Effector CD8-positive, alpha-beta T cell (primary cell): ENCODE measurements around the gene SLC6A4.
"Not testable (repeated sequence)": the region's sequence is repeated elsewhere in the genome, so short reads cannot be mapped to it uniquely, and the experiment has no call there.

ENCODE experiments used
- DNase-seq: peaks from one replicate; lab custom pipeline; 2025; lab: John Stamatoyannopoulos, UW

SLC6A4 gene

GRCh38 chr17:30172560-30172959 lies 62.9 kb downstream of the SLC6A4 start:
- DNase-seq, result no peak

DNA sequence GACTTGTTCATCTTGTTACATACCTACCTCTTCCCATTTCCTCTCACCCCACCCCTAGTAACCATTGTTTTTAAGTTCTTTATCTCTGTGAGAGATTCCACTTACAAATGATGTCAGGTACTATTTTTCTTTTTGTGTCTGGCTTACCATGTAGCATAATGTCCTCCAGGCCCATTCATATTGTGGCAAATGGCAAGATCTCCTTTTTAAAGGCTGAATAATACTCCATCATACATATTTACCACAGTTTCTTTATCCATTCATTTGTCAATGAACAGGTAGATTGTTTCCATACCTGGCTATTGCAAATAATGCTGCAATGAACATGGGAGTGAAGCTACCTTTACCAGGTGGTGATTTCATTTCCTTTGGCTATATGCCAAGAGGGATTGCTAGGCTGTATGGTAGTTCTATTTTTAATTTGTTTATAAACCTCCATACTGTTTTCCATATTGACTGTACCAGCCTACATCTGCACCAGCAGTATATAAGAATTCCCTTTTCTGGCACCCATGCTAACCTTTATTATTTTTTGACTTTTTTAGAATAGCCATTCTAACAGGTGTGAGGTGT lies 65.0 kb downstream of the SLC6A4 start:
- DNase-seq, result no peak

GRCh38 chr17:30165960-30166359 lies 69.5 kb downstream of the SLC6A4 start:
- no peak for DNase-seq

- DNase-seq, result no peak
Measured at GRCh38 chr17:30165147-30165546, 70.3 kb downstream of the SLC6A4 start.

DNA sequence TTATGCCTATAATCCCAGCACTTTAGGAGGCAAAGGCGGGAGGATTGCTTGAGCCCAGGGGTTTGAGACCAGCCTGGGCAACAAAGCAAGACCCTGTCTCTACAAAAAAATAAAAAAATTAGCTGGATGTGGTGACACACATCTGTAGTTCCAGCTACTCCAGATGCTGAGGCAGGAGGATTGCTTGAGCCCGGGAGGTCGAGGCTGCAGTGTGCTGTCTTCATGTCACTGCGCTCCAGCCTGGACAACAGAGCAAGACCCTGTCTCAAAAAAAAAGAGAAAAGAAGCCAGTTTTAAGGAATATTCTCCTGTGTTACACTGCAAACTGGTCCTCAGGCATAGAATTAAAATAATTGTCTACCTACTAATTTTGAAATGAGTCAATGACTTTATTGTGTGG lies 71.0 kb downstream of the SLC6A4 start:
- no peak for DNase-seq

- no peak for DNase-seq
Measured at GRCh38 chr17:30161601-30162000, 73.9 kb downstream of the SLC6A4 start.

- DNase-seq, result no peak
Measured at GRCh38 chr17:30160419-30161172, 74.9 kb downstream of the SLC6A4 start.

- no peak for DNase-seq
Measured at GRCh38 chr17:30158896-30159625, 76.4 kb downstream of the SLC6A4 start.

- DNase-seq, result no peak
Measured at GRCh38 chr17:30155389-30155788, 80.1 kb downstream of the SLC6A4 start.

GRCh38 chr17:30153463-30153862 lies 82.0 kb downstream of the SLC6A4 start:
- no peak for DNase-seq

GRCh38 chr17:30151471-30151870 lies 84.0 kb downstream of the SLC6A4 start:
- no peak for DNase-seq

- no peak for DNase-seq
Measured at GRCh38 chr17:30148376-30148775, 87.1 kb downstream of the SLC6A4 start.

DNA sequence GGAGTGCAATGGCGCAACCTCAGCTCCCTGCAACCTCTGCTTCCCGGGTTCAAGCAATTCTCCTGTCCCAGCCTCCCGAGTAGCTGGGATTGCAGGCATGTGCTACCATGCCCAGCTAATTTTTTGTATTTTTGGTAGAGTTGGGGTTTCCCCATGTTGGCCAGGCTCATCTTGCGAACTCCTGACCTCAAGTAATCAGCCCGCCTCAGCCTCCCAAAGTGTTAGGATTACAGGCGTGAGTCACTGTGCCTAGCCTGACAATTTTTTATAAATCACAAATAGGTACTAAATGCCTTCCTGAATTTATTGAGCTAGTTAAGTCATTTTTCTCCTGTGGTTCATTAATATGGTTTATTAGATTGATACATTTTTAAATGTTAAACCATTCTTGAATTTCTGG lies 87.6 kb downstream of the SLC6A4 start:
- not testable (repeated sequence) for DNase-seq
